Common myeloid progenitor, CD34-positive (primary cell): ENCODE data around the gene EPB41L4A.

Experiments used
- CTCF ChIA-PET: fragments of 350-600 bp; sonication (Branson Sonifier 250); formaldehyde crosslinking; loops from one replicate; lab custom pipeline; 2021; ENCODE audit warnings: antibody characterized with exemption; lab: Charles Lee
- POLR2A ChIA-PET: fragments of 350-600 bp; sonication (Branson Sonifier 250); formaldehyde crosslinking; loops from one replicate; lab custom pipeline; 2021; ENCODE audit warnings: antibody characterized with exemption; lab: Charles Lee
- DNase-seq, 3 donors: peaks; one replicate each; pipeline versions ENCODE4 v3.0.0 to v3.0.0-alpha.2; 2013
- H3K27ac ChIP-seq, 2 experiments: 1 replicate in 1 of 2; 2 replicates in 1 of 2; pipeline ENCODE4 v1.7.0; 2013; ENCODE audit warnings: inconsistent platforms in 2 of 2, low read length in 2 of 2, mild to moderate bottlenecking in 2 of 2, low read depth in 1 of 2, moderate library complexity in 1 of 2; ENCODE audit not compliant: severe bottlenecking in 2 of 2, insufficient read depth in 1 of 2, poor library complexity in 1 of 2
- H3K27me3 ChIP-seq, 5 experiments: replicated peaks in 2 of 5; 1 replicate in 3 of 5; 2 replicates in 2 of 5; pipeline versions ENCODE4 v1.6.1 to v1.7.0; 2013; ENCODE audit warnings: low read length in 4 of 5, mild to moderate bottlenecking in 2 of 5, moderate library complexity in 2 of 5, inconsistent platforms in 1 of 5; ENCODE audit not compliant: insufficient read depth in 5 of 5, control insufficient read depth in 4 of 5
- H3K36me3 ChIP-seq, 4 experiments: 1 replicate in 2 of 4; 2 replicates in 2 of 4; pipeline versions ENCODE4 v1.6.1 to v1.7.0; 2013; ENCODE audit warnings: low read length in 3 of 4, control low read depth in 1 of 4, mild to moderate bottlenecking in 1 of 4; ENCODE audit not compliant: control insufficient read depth in 4 of 4, insufficient read depth in 4 of 4
- H3K4me1 ChIP-seq, 4 experiments: 1 replicate in 3 of 4; 2 replicates in 1 of 4; pipeline versions ENCODE4 v1.6.1 to v1.7.1; 2013; ENCODE audit warnings: low read length in 3 of 4, mild to moderate bottlenecking in 3 of 4, control low read depth in 1 of 4, inconsistent platforms in 1 of 4, moderate library complexity in 1 of 4; ENCODE audit not compliant: control insufficient read depth in 4 of 4, insufficient read depth in 4 of 4; ENCODE audit errors: control extremely low read depth in 1 of 4
- H3K4me3 ChIP-seq, 7 experiments: 1 replicate in 4 of 7; 2 replicates in 3 of 7; pipeline versions ENCODE4 v1.5.1 to v1.7.0; 2013; ENCODE audit warnings: mild to moderate bottlenecking in 7 of 7, low read length in 6 of 7, moderate library complexity in 6 of 7, inconsistent platforms in 2 of 7, low read depth in 2 of 7, control low read depth in 1 of 7; ENCODE audit not compliant: insufficient read depth in 4 of 7, control insufficient read depth in 1 of 7; ENCODE audit errors: extremely low read depth in 1 of 7
- H3K9me3 ChIP-seq, 5 experiments: 1 replicate in 4 of 5; 2 replicates in 1 of 5; pipeline versions ENCODE4 v1.6.1 to v1.7.1; 2013; ENCODE audit warnings: low read length in 4 of 5, mild to moderate bottlenecking in 2 of 5, inconsistent platforms in 1 of 5, low read depth in 1 of 5, moderate library complexity in 1 of 5; ENCODE audit not compliant: control insufficient read depth in 4 of 5, insufficient read depth in 2 of 5; ENCODE audit errors: control extremely low read depth in 1 of 5
- WGBS: methylation state at CpG from one replicate; pipeline ENCODE4 v1.1.5; 2013; ENCODE audit not compliant: insufficient coverage; 5-methylcytosine and 5-hydroxymethylcytosine counted together

The EPB41L4A gene

GRCh38 chr5:112117551-112117950, 301.5 kb downstream of the EPB41L4A start:
- Histone ChIP-seq H3K27ac (no peak overlapping the region), H3K4me3 (no peak overlapping the region), H3K27me3 (no peaks in the 10 kb centered on the region), H3K9me3 (peaks cover 0 to 7% (median 5%) of the 10 kb centered on the region in 5 experiments), H3K4me1 (peaks cover 0 to 4% (median 0%) of the 10 kb centered on the region in 4 experiments), H3K36me3 (no peaks in the 10 kb centered on the region)
- no CpG with 5 or more reads among the region's 1 CpG for WGBS
- no peak for DNase-seq
- POLR2A ChIA-PET: no interaction called here
- CTCF ChIA-PET: no interaction called here

- CTCF ChIA-PET: no interaction called here
- no peak for DNase-seq
- POLR2A ChIA-PET: no interaction called here
Observed at GRCh38 chr5:112116371-112116770, 302.7 kb downstream of the EPB41L4A start.

GRCh38 chr5:112113565-112113964, 305.5 kb downstream of the EPB41L4A start:
- Histone ChIP-seq H3K27me3 (no peaks in the 10 kb centered on the region), H3K27ac (no peak overlapping the region), H3K4me3 (no peak overlapping the region), H3K36me3 (no peaks in the 10 kb centered on the region), H3K9me3 (no peaks in the 10 kb centered on the region), H3K4me1 (no peaks in the 10 kb centered on the region)
- no peak for DNase-seq
- CTCF ChIA-PET: no interaction called here
- WGBS: no CpG with 5 or more reads among the region's 2 CpGs
- POLR2A ChIA-PET: no interaction called here

More at GRCh38 chr5:112116371-112116770, 302.7 kb downstream of the EPB41L4A start:
- Histone ChIP-seq H3K27me3 (no peaks in the 10 kb centered on the region), H3K9me3 (peaks cover 0 to 7% (median 5%) of the 10 kb centered on the region in 5 experiments), H3K27ac (no peak overlapping the region), H3K36me3 (no peaks in the 10 kb centered on the region), H3K4me3 (no peak overlapping the region), H3K4me1 (peaks cover 0 to 4% (median 0%) of the 10 kb centered on the region in 4 experiments)
